Effector memory CD4-positive, alpha-beta T cell (primary cell): ENCODE data around the gene ITK.

Experiments used
- DNase-seq, 3 donors: peaks; one replicate each; pipeline ENCODE4 v3.0.0-alpha.2; 2020
- H3K27ac ChIP-seq: 2 replicates; pipeline ENCODE4 v1.7.0; 2013; ENCODE audit warnings: mild to moderate bottlenecking, low read length, moderate library complexity; ENCODE audit not compliant: insufficient read depth, poor library complexity, severe bottlenecking
- H3K27me3 ChIP-seq: replicated peaks from 2 replicates; pipeline ENCODE4 v1.7.0; 2013; ENCODE audit warnings: mild to moderate bottlenecking, low read length; ENCODE audit not compliant: insufficient read depth, control insufficient read depth, poor library complexity, severe bottlenecking
- H3K36me3 ChIP-seq: 2 replicates; pipeline ENCODE4 v1.7.0; 2013; ENCODE audit warnings: mild to moderate bottlenecking, low read length, moderate library complexity; ENCODE audit not compliant: control insufficient read depth, insufficient read depth
- H3K4me1 ChIP-seq: 2 replicates; pipeline ENCODE4 v1.7.0; 2013; ENCODE audit warnings: low read length, mild to moderate bottlenecking; ENCODE audit not compliant: control insufficient read depth, insufficient read depth, poor library complexity, severe bottlenecking
- H3K4me3 ChIP-seq: 2 replicates; pipeline ENCODE4 v1.7.0; 2013; ENCODE audit warnings: low read length, low read depth, mild to moderate bottlenecking; ENCODE audit not compliant: insufficient read depth, poor library complexity, severe bottlenecking
- H3K9me3 ChIP-seq: 2 replicates; pipeline ENCODE4 v1.7.0; 2013; ENCODE audit warnings: mild to moderate bottlenecking, low read length, moderate library complexity; ENCODE audit not compliant: control insufficient read depth

ITK gene

GRCh38 chr5:157187046-157187754, 6.6 kb downstream of the ITK start:
- DNase-seq = no peak
- Histone ChIP-seq H3K27me3 (no peaks in the 10 kb centered on the region), H3K4me1 (peaks cover 44% of the 10 kb centered on the region), H3K27ac (peak overlapping the region; percentile 90), H3K36me3 (peaks cover 18% of the 10 kb centered on the region), H3K9me3 (no peaks in the 10 kb centered on the region), H3K4me3 (peak overlapping the region; percentile 33)

- Histone ChIP-seq H3K27me3 (no peaks in the 10 kb centered on the region), H3K4me1 (peaks cover 55% of the 10 kb centered on the region), H3K9me3 (no peaks in the 10 kb centered on the region), H3K4me3 (peak overlapping the region; percentile 30), H3K27ac (peak overlapping the region; percentile 90), H3K36me3 (peaks cover 22% of the 10 kb centered on the region)
- DNase-seq = no peak
Observed at GRCh38 chr5:157188270-157188669, 7.6 kb downstream of the ITK start.

GRCh38 chr5:157189223-157189622, 8.6 kb downstream of the ITK start:
- Histone ChIP-seq H3K4me1 (peaks cover 60% of the 10 kb centered on the region), H3K27ac (peak overlapping the region; percentile 90), H3K9me3 (no peaks in the 10 kb centered on the region), H3K36me3 (peaks cover 19% of the 10 kb centered on the region), H3K27me3 (no peaks in the 10 kb centered on the region), H3K4me3 (peak overlapping the region; percentile 30)
- no peak for DNase-seq

- no peaks in the 10 kb centered on the region for H3K27me3 ChIP-seq
- H3K4me1 ChIP-seq = peaks cover 75% of the 10 kb centered on the region
- peak overlapping the region; percentile 78 for H3K27ac ChIP-seq
- no peak for DNase-seq
- peaks cover 16% of the 10 kb centered on the region for H3K36me3 ChIP-seq
- no peaks in the 10 kb centered on the region for H3K9me3 ChIP-seq
- H3K4me3 ChIP-seq = peak overlapping the region; percentile 31
Observed at GRCh38 chr5:157193699-157194424, 13.2 kb downstream of the ITK start.

- Histone ChIP-seq H3K36me3 (peaks cover 34% of the 10 kb centered on the region), H3K27me3 (no peaks in the 10 kb centered on the region), H3K9me3 (no peaks in the 10 kb centered on the region), H3K4me1 (peaks cover 89% of the 10 kb centered on the region), H3K27ac (peak overlapping the region; percentile 78), H3K4me3 (no peak overlapping the region)
- no peak for DNase-seq
Observed at GRCh38 chr5:157196045-157196444, 15.4 kb downstream of the ITK start.

GRCh38 chr5:157197086-157197485, 16.4 kb downstream of the ITK start:
- Histone ChIP-seq H3K4me3 (no peak overlapping the region), H3K4me1 (peaks cover 93% of the 10 kb centered on the region), H3K27ac (peak overlapping the region; percentile 78), H3K27me3 (no peaks in the 10 kb centered on the region), H3K9me3 (no peaks in the 10 kb centered on the region), H3K36me3 (peaks cover 34% of the 10 kb centered on the region)
- no peak for DNase-seq

- Histone ChIP-seq H3K27ac (peak overlapping the region; percentile 78), H3K36me3 (peaks cover 30% of the 10 kb centered on the region), H3K9me3 (no peaks in the 10 kb centered on the region), H3K27me3 (no peaks in the 10 kb centered on the region), H3K4me1 (peaks cover 95% of the 10 kb centered on the region), H3K4me3 (peak overlapping the region; percentile 13)
- DNase-seq = peak; percentile 24 to 67 (median 43)
Observed at GRCh38 chr5:157198277-157198986, 17.8 kb downstream of the ITK start.

- Histone ChIP-seq H3K4me3 (no peak overlapping the region), H3K27me3 (no peaks in the 10 kb centered on the region), H3K36me3 (peaks cover 24% of the 10 kb centered on the region), H3K4me1 (peaks cover 87% of the 10 kb centered on the region), H3K9me3 (no peaks in the 10 kb centered on the region), H3K27ac (peak overlapping the region; percentile 42)
- DNase-seq = no peak
Observed at GRCh38 chr5:157201857-157202256, 21.2 kb downstream of the ITK start.

GRCh38 chr5:157203417-157203816, 22.8 kb downstream of the ITK start:
- no peak for DNase-seq
- Histone ChIP-seq H3K27me3 (no peaks in the 10 kb centered on the region), H3K36me3 (peaks cover 29% of the 10 kb centered on the region), H3K4me3 (peak overlapping the region; percentile 9), H3K4me1 (peaks cover 81% of the 10 kb centered on the region), H3K27ac (peak overlapping the region; percentile 70), H3K9me3 (no peaks in the 10 kb centered on the region)

GRCh38 chr5:157204765-157205164, 24.1 kb downstream of the ITK start:
- H3K27me3 ChIP-seq = no peaks in the 10 kb centered on the region
- H3K27ac ChIP-seq = peak overlapping the region; percentile 70
- no peak overlapping the region for H3K4me3 ChIP-seq
- H3K4me1 ChIP-seq = peaks cover 68% of the 10 kb centered on the region
- peaks cover 36% of the 10 kb centered on the region for H3K36me3 ChIP-seq
- no peaks in the 10 kb centered on the region for H3K9me3 ChIP-seq
- DNase-seq = no peak
